Measurements from ENCODE around the gene RASAL3.
"Not testable (repeated sequence)": the region's sequence is repeated elsewhere in the genome, so short reads cannot be mapped to it uniquely, and the experiment has no call there.

The RASAL3 gene

DNA sequence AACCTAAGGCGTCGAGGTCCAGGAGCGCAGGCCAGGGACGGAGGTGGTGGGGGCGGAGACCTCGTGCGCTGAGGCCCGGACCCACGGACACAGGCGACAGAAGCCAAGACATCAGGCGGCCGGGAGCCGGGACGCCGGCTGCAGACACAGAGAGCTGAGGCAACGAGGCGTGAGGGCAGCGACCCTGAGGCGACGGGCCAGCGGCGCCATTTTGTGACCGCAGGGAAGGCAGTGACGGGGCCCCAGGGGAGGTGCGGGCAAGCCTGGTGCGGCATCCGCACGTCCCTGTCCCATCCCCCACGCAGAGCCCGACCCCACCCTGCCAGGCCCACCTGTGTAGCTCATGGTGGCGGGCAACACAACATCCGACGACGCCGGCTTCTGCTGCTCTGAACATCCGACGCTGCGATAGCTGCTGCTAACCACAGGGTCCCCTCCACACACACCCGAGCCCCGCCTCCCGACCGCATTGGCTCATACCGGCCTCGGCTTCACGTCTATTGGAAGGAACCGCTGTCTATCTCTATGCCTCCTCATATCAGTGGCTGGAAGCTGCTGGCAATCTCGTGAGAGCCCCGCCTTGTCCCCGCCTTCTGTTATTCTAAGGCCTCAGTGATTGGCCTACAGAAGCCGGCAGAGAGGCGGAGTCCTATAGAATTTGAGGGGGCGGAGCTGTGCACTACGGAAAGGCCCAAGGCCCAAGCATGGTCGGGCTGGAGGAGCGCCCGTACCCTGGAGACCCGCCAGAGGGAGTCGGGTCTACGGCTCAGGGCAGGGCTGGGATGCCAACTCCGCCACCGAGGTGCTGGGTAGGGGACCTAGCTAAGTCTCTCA, 45.5 kb downstream of the RASAL3 start, which contains the start of gene AKAP8L:
Gene AKAP8L, minus strand, starts transcription at position 410 of the 834 bp plus-strand sequence. Its CDS starts 65 bp downstream, at position 345.
- peak; percentile 90 to 97 (median 95) for DNase-seq

DNA sequence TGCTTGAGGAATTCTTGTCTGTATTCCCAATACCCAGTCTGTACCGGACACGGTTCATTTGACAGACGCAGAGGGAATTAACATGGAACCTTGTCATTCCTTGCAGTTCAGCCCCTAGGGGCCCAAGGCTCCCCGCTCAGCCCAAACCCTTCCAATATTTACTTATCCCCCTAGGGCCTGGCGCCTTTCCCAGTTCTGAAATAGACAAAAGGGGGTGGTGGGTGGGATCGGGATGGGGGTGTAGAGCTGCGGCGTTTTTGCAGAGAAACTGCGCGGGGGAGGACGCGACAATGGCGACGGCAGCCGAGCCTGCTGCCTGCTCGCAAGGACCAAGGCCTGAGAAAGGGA, 46.1 kb downstream of the RASAL3 start:
- DNase-seq: no peak

DNA sequence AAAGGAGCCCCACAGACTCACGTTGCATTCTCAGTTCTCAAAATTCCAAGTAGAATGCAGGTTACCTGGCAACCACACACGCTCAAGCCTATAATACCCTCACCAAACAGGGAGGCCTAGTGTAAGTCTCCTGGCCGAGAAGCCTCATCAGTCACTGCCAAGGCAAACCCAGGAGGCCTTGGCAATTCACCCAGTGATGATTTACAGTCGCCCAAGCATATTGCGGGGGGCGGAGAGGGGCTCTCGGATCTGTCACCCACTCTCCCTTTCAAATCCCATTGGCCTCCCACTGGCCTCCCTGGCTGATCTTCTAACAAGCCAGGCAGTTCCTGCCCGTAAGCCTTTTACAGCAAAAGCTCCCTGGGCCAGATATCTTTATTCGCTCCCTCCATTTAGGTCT, 46.6 kb downstream of the RASAL3 start:
- DNase-seq: no peak

DNA sequence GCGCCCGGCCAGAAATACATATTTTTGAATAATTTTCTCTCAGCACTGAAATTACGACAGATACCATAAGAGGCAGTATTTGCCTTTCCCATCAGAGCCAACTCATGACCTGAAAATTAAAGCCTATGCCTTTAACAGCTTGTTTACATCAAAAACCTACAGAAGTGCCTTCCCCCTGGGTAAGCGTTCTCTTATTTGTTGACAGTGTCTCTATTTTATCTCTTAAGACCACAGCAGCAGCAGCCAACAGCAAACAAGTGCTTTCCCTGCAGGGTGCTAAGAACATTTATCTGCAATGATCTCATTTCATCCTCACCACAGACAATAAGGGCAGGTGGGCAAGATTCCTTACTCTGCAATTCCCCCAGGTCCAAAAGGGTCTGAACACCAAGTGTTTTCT, 51.5 kb downstream of the RASAL3 start:
- no peak for DNase-seq

DNA sequence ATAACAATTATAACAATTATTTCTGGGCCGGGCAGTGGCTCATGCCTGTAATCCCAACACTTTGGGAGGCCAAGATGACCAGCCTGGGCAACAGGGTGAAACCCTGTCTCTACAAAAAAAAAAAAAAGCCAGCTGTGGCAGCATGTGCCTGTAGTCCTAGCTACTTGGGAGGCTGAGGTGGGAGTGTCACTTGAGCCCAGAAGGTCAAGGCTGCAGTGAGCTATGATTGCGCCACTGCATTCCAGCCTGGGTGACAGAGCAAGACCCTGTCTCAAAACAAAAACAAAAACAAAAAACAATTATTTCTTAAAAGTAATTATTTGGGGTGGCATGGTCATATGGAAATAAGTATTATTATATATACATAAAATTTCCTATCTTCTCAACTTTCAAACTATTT, 53.0 kb downstream of the RASAL3 start:
- DNase-seq: not testable (repeated sequence)

DNA sequence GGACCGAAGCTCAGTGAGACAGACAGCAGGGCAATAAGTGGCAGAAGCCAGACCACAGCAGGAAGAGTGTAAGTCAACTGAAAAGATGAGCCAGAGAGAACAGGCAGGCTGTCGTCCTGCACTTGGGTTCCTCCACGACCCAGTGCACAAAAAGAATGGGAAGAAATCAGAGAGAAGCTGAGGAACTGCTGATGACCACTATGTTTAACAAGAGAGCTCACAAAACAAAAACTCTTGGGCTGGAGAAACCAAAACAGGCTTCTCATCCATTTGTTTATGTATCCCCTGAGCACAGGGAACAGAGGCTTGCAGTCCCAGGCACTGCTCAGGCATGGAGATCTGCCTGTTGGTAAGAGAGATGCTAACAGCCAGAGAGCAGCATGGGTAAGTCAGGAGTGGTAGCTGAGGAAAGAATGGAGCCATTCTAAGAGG, 59.5 kb downstream of the RASAL3 start:
- DNase-seq: no peak

DNA sequence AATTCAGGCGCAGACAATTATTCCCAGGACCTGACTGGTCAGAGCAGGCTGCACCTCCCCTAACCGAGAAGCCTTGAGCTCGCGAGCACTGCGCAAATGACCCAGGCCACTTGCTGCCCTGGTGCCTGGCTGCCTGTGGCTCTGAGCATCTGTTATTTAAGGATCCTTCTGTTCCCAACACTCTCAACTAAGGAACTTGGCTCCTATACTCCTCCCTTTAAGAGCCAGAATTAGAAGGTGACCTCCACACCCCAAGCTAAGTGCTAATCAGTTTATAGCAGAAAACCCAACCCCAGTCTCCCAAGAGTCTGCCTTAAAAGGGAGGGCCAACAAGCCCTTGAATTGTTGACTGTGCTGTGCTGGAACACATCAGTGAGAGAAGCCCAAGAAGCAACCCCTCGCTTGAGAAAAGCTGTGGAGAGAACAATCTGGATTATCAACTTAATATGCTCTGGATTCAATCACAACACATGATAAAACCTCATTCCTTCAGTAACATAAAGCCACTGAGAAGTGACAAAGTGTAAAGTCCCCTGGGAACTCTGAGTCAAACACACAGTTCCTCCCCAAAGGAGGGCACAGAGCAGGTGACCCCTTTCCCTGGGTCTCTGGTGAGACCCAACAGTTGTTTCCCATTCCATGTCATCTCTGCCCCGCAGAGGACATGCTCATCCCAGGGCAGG, 60.1 kb downstream of the RASAL3 start:
- DNase-seq: no peak

DNA sequence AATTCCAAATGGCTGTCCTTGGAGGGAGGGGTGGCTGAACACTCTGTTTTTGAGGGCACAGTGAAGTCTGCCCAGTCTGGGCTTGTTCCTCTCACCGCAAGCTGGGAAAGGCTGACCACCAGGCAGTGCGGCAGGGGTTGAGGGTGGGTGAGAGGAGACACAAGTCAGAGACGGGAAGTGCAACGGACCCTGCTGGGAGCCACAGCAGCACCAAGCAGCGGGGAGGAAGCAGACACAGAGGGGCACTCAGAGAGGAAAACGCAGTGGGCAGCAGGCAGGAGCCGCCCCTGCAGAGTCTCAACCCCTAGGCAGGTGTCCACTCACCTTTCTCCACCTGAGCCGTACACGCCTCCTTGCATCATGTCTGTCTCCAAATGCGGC, 61.2 kb downstream of the RASAL3 start:
- DNase-seq: no peak

DNA sequence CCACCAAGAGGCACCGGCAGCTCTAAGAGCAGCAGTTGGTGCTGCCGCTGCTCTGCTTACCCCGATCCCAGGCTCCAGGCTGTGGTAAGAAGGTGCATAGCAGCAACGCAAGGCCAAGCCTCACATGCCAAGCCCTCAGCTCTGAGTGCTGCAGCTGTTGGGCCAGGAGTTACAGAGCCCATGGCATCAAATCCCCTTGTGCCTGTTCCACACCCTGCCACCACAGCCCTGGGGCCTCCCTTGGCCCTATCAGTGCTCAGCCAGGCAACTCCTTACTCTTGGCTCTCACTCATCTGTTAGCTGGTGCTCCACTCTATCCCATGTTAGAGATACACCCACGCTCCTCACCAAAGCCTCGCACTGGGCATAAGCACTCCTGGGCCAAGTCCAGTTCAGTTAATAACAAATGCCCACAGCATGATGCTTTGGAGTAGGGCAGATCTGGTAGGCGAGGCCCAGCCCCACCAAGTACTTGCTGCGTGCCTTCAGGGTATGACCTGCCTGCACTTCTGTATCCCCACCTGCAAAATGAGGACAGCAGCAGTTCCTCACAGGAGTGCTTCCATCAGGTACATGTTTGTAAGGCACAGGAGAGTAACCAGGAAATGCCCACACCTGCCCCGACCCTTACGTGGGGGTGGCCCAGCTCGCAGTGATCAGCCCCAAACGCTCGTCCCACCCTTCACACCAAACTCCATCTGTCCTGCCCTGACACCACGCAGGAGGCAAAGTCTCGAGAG, 61.8 kb downstream of the RASAL3 start:
- no peak for DNase-seq
